GM12878 (cell line): ENCODE data around the gene SEL1L2.

ENCODE experiments used
- ATF2 ChIP-seq: IDR thresholded peaks from 2 replicates; pipeline ENCODE4 v1.6.1; 2012; ENCODE audit warnings: low read length, inconsistent platforms
- ATF7 ChIP-seq: fragments of 450-650 bp; IDR thresholded peaks from 2 replicates; pipeline ENCODE4 v1.6.1; 2016; ENCODE audit warnings: low read depth, mild to moderate bottlenecking
- CEBPB ChIP-seq, 2 experiments: fragments of 150-350 bp in 1 of 2; IDR thresholded peaks; 2 replicates each; pipeline ENCODE4 v1.6.1; 2012 to 2014; ENCODE audit warnings: low read depth in 2 of 2, low read length in 2 of 2, borderline replicate concordance in 1 of 2, inconsistent platforms in 1 of 2
- CHD1 ChIP-seq: IDR thresholded peaks from 2 replicates; pipeline ENCODE4 v1.6.1; 2012; ENCODE audit warnings: low read depth, low read length, improper control_type of control experiment
- CTCF ChIP-seq, 3 experiments: IDR thresholded peaks in 2 of 3; conservative IDR thresholded peaks in 1 of 3; 2 replicates each; pipeline ENCODE4 v1.5.1; 2011; ENCODE audit warnings: low read depth in 3 of 3, low read length in 3 of 3, mild to moderate bottlenecking in 3 of 3, control low read depth in 2 of 3, moderate library complexity in 2 of 3, inconsistent platforms in 1 of 3, mixed read lengths in 1 of 3; ENCODE audit not compliant: control insufficient read depth in 2 of 3, insufficient read depth in 1 of 3; ENCODE audit errors: extremely low read depth in 1 of 3
- EZH2 ChIP-seq: IDR thresholded peaks from 2 replicates; pipeline ENCODE4 v1.6.1; 2012; ENCODE audit warnings: low read depth, mild to moderate bottlenecking, control low read depth, inconsistent platforms, low read length, borderline replicate concordance; ENCODE audit not compliant: control insufficient read depth
- RCOR1 ChIP-seq: conservative IDR thresholded peaks from 2 replicates; pipeline ENCODE4 v1.6.1; 2012; ENCODE audit warnings: low read depth, low read length, improper control_type of control experiment
- RFX5 ChIP-seq: IDR thresholded peaks from 2 replicates; pipeline ENCODE4 v1.6.1; 2011; ENCODE audit warnings: low read depth, low read length, improper control_type of control experiment
- SP1 ChIP-seq: IDR thresholded peaks from one replicate; pipeline ENCODE4 v1.6.1; 2011; ENCODE audit warnings: low read depth, low read length
- TAF1 ChIP-seq: IDR thresholded peaks from 2 replicates; pipeline ENCODE4 v1.6.1; 2011; ENCODE audit warnings: mild to moderate bottlenecking, low read depth, low read length, borderline replicate concordance
- ZBTB33 ChIP-seq: fragments of 450-650 bp; IDR thresholded peaks from 2 replicates; pipeline ENCODE4 v1.6.1; 2017; ENCODE audit warnings: mild to moderate bottlenecking
- ZNF217 ChIP-seq: fragments of 450-650 bp; IDR thresholded peaks from 2 replicates; pipeline ENCODE4 v1.6.1; 2017; ENCODE audit warnings: antibody characterized with exemption, mild to moderate bottlenecking

GRCh38 chr20:13898012-13898612, 92.3 kb downstream of the SEL1L2 start:
- no peak for TF ChIP-seq CEBPB (IDR thresholded peaks at IDR 0.05; ENCODE audit: borderline replicate concordance in 1 of 2, low read depth in 2 of 2, low read length in 2 of 2)
- TF ChIP-seq RCOR1, result no peak
- TF ChIP-seq EZH2, result no peak
- TF ChIP-seq CHD1, result no peak
- TF ChIP-seq SP1, result no peak
- TF ChIP-seq ZNF217, result no peak
- no peak for TF ChIP-seq TAF1
- peak in 1 of 3 experiments; percentile 13; a peak in 1 of 6 replicates for TF ChIP-seq CTCF (IDR thresholded peaks at IDR 0.05 in 2 of 3, conservative IDR thresholded peaks at IDR 0.05 in 1 of 3; ENCODE audit: control insufficient read depth in 2 of 3, extremely low read depth in 1 of 3, insufficient read depth in 1 of 3, low read depth in 3 of 3, low read length in 3 of 3)
- no peak for TF ChIP-seq RFX5
- no peak for TF ChIP-seq ATF2
- TF ChIP-seq ATF7, result no peak
- TF ChIP-seq ZBTB33, result no peak
